Keratinocyte (primary cell): ENCODE measurements around the gene WNT8A.
"Not testable (repeated sequence)": the region's sequence is repeated elsewhere in the genome, so short reads cannot be mapped to it uniquely, and the experiment has no call there.

ENCODE experiments used
- CTCF ChIP-seq, 3 experiments: IDR thresholded peaks in 1 of 3; conservative IDR thresholded peaks in 1 of 3; optimal IDR thresholded peaks in 1 of 3; 2 replicates in 2 of 3; 3 replicates in 1 of 3; pipeline versions ENCODE3 to v1.5.1; 2011; ENCODE audit warnings: low read length in 3 of 3, mild to moderate bottlenecking in 3 of 3, moderate library complexity in 2 of 3, control low read depth in 1 of 3, inconsistent platforms in 1 of 3; ENCODE audit not compliant: insufficient read depth in 2 of 3; ENCODE audit errors: extremely low read depth in 1 of 3
- EZH2 ChIP-seq: IDR thresholded peaks from one replicate; pipeline ENCODE4 v1.6.1; 2012; ENCODE audit warnings: inconsistent platforms, mild to moderate bottlenecking, low read length, moderate library complexity

DNA sequence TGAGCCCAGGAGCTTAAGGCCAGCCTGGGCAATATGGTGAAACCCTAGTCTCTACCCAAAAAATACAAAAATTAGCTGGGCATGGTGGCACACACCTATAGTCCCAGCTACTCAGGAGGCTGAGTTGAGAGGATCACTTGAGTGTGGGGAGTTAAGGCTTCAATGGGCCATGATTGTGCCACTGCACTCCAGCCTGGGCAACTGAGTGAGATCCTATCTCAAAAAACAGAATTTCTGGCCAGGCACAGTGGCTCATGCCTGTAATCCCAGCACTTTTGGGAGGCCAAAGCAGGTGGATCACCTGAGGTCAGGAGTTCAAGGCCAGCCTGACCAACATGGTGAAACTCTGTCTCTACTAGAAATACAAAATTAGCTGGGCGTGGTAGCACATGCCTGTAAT, 31.1 kb upstream of the WNT8A start:
- TF ChIP-seq CTCF (optimal IDR thresholded peaks at IDR 0.05 in 1 of 3, IDR thresholded peaks at IDR 0.05 in 1 of 3, conservative IDR thresholded peaks at IDR 0.05 in 1 of 3; ENCODE audit: extremely low read depth in 1 of 3, insufficient read depth in 2 of 3, low read length in 3 of 3); EZH2: not testable (repeated sequence)
